VCaP (cell line): ENCODE measurements around the gene MARCKS.

ENCODE experiments used
- H3K27ac ChIP-seq: fragments of 450-650 bp; 2 replicates; pipeline ENCODE4 v1.5.1; 2017
- CTCF ChIP-seq: fragments of 450-650 bp; conservative IDR thresholded peaks from 2 replicates; pipeline ENCODE4 v1.5.1; 2017; ENCODE audit warnings: mild to moderate bottlenecking, moderate library complexity

Gene MARCKS

DNA sequence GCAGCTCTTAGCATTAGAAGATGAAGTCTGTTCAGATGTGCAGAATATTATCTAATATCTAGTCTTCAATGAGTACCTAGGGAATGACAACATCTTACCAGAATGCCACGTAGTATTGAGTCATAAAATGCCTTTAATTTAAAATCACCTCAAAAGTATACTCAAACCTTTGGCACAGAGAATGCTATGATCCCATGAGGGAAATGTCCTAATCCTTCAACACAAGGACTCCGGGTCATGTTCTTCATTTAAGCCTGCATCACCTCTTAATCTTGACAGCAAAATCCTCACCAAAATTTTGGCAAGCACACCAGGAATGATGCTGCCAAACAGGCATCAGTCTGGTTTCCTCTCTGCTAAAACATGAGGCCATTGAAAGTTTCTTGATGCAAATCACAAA, 23.6 kb upstream of the MARCKS start:
- TF ChIP-seq CTCF: no peak
- no peak overlapping the region for H3K27ac ChIP-seq

GRCh38 chr6:113837170-113837569, 20.0 kb upstream of the MARCKS start:
- TF ChIP-seq CTCF: no peak
- H3K27ac ChIP-seq: peak overlapping the region; percentile 58

GRCh38 chr6:113842165-113842564, 15.0 kb upstream of the MARCKS start:
- H3K27ac ChIP-seq: no peak overlapping the region
- no peak for TF ChIP-seq CTCF

DNA sequence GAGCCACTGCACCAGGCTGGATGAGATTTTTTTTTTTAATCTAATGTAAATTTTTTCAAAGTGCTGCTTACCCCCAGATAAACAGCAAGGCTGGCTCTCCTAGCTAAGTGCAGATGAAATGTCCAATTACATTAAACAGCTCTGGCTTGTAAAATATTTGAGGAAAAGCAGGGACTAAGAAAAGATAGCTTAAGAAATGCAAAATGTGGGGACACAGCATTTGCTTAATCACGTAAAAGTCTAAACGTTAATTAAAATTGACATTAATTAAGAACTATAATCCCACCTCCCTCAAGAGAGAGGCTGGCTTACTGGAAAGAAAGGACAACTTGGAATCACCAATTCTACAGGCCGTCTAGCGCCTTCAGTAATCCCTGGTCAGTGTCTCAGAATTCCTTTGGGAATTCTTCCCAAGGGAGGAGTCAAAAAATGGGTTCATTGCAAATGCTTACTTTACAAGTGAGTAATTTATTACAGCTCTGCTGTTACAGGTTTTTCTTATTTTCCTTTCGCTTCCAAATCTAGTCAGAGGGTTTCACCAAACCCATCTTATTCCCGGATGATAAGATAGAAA, 13.6 kb upstream of the MARCKS start:
- no peak for TF ChIP-seq CTCF
- H3K27ac ChIP-seq: no peak overlapping the region

GRCh38 chr6:113846577-113846976, 10.6 kb upstream of the MARCKS start:
- no peak for TF ChIP-seq CTCF
- H3K27ac ChIP-seq: no peak overlapping the region

DNA sequence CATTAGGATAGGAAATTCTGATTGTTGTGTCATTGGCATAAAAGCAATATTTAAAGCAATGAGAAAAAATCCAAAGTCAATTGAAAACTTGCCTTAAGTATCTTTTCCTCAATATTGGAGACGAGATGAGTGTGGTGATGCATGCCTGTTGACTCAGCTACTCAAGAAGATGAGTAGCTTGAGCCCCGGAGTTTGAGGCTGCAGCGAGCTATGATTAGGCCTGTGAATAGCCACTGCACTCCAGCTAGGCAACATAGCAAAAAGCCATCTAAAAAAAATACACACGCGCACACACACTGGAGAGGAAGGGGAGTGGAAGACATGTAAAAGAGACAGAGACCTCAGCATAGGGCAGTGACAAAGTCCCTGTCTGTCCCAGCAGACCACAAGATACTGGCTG, 9.7 kb upstream of the MARCKS start:
- no peak for TF ChIP-seq CTCF
- no peak overlapping the region for H3K27ac ChIP-seq

DNA sequence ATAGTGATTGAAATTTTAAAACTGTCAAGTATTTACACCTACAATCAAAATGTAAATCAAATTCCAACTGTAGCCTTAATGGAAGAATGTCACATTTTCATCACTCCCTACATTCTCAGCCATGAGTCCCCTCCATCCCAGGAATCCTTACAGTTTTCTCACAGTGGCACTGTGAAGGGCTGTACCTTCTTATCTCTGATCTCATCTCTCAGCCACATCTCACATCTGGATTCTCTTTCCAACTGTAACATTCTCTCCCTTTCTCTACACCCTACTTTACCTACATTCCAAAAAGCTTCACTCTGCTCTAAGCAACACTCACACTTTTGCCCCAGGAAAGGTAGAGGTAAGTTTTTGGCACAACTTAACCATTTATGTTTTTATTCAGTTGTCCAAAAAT, 8.9 kb upstream of the MARCKS start:
- no peak for TF ChIP-seq CTCF
- peak overlapping the region; percentile 9; the same call in 1 of the 2 replicates for H3K27ac ChIP-seq
